K562 (cell line): ENCODE data around the gene MED13L.

Experiments used
- CREB1 ChIP-seq, 2 experiments: sonication (generic) in 1 of 2; formaldehyde crosslinking in 1 of 2; IDR thresholded peaks; 2 replicates each; pipeline versions ENCODE4 v1.6.1 to v1.8.0; 2012 to 2022; ENCODE audit warnings: inconsistent platforms in 1 of 2, mild to moderate bottlenecking in 1 of 2, missing genetic modification reagents in 1 of 2, moderate library complexity in 1 of 2
- CTCF ChIP-seq, 3 experiments: IDR thresholded peaks in 2 of 3; conservative IDR thresholded peaks in 1 of 3; 2 replicates each; pipeline ENCODE4 v1.5.1; 2011 to 2012; ENCODE audit warnings: low read length in 3 of 3, mild to moderate bottlenecking in 3 of 3, control low read depth in 2 of 3, improper control_type of control experiment in 1 of 3, inconsistent platforms in 1 of 3, low read depth in 1 of 3, mixed read lengths in 1 of 3, moderate library complexity in 1 of 3; ENCODE audit not compliant: insufficient read depth in 2 of 3
- DPF2 ChIP-seq: fragments of 450-650 bp; IDR thresholded peaks from 2 replicates; pipeline ENCODE4 v1.6.1; 2016
- GATA2 ChIP-seq: sonication (generic); formaldehyde crosslinking; IDR thresholded peaks from 2 replicates; pipeline ENCODE4 v1.4.0; 2020; ENCODE audit warnings: mild to moderate bottlenecking, missing genetic modification reagents
- PCBP2 ChIP-seq: fragments of 200-400 bp; formaldehyde crosslinking; IDR thresholded peaks from 2 replicates; pipeline ENCODE4 v1.6.1; 2018; ENCODE audit warnings: low read length, low read depth, mild to moderate bottlenecking, moderate library complexity; ENCODE audit not compliant: poor library complexity, severe bottlenecking
- POLR2AphosphoS5 ChIP-seq: IDR thresholded peaks from 2 replicates; pipeline ENCODE4 v1.6.1; 2011; ENCODE audit warnings: mild to moderate bottlenecking, low read depth, low read length, moderate library complexity; ENCODE audit not compliant: control insufficient read depth, insufficient read depth
- SRF ChIP-seq, 2 experiments: fragments of 250-450, 450-650 bp in 1 of 2; sonication (Bioruptor Pico) in 1 of 2; sonication (generic) in 1 of 2; formaldehyde crosslinking; IDR thresholded peaks; 2 replicates each; pipeline versions ENCODE4 v1.5.0 to v1.5.1; 2020 to 2022; ENCODE audit warnings: mild to moderate bottlenecking in 1 of 2, missing genetic modification reagents in 1 of 2
- ZNF232 ChIP-seq: sonication (generic); formaldehyde crosslinking; IDR thresholded peaks from 2 replicates; pipeline ENCODE4 v1.8.0; 2022; ENCODE audit warnings: mild to moderate bottlenecking, missing genetic modification reagents
- ZNF311 ChIP-seq: fragments of 250-450 bp; sonication (Bioruptor Pico); IDR thresholded peaks from 2 replicates; pipeline ENCODE4 v1.4.0; 2020; ENCODE audit warnings: mild to moderate bottlenecking, moderate library complexity

- no peak for TF ChIP-seq CTCF (IDR thresholded peaks at IDR 0.05 in 2 of 3, conservative IDR thresholded peaks at IDR 0.05 in 1 of 3; ENCODE audit: insufficient read depth in 2 of 3, low read depth in 1 of 3, low read length in 3 of 3)
- no peak for TF ChIP-seq POLR2AphosphoS5
- TF ChIP-seq DPF2, result no peak
- TF ChIP-seq PCBP2, result no peak
- TF ChIP-seq CREB1 (IDR thresholded peaks at IDR 0.05), result no peak
- no peak for TF ChIP-seq CREB1 (CRISPR knock-in tag; IDR thresholded peaks at IDR 0.05)
- TF ChIP-seq ZNF311 (CRISPR knock-in tag), result no peak
- no peak for TF ChIP-seq SRF (CRISPR knock-in tag; IDR thresholded peaks at IDR 0.05)
- no peak for TF ChIP-seq ZNF232 (CRISPR knock-in tag)
- TF ChIP-seq GATA2, result no peak
Observed at GRCh38 chr12:116037941-116038837, 239.3 kb downstream of the MED13L start.
